HG03066 (cell line): Measurements from ENCODE around the gene ARHGEF26.

Experiments used
- ATAC-seq: cut with Tn5 transposase; IDR thresholded peaks from one replicate; pipeline ENCODE4 v1.9.1; 2021; ENCODE audit warnings: low read depth; ENCODE audit not compliant: unreplicated experiment

The ARHGEF26 gene

GRCh38 chr3:154244644-154245043 is 123.5 kb downstream of the ARHGEF26 start:
- no peak for ATAC-seq

DNA sequence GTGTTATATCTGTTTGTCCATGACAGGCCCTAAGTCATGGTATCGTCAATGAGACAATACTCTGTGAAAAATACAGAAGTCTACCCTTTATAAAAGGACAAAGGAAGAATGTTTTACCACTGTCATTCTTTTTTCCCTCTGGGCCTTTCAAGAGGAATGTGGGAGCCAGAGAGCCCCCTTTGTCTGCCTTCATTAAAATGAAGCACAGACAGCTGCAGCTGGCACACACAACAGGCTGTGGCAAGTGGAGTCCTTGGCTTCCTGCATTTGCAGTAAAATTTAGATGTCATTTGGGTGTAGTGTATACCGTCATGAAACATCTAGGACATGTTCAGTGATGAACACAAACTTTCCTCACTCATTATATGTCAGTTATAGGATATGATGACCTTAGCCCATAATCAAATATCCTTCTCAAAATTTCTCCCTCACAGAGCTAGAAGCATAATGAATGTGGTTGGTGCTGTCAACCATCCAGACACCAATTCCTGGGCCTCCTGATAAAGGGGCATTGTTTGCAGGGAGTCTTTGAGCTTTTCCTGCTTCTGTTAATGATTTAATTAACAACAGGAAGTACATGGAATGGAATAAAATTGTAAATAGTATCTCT is 126.7 kb downstream of the ARHGEF26 start:
- ATAC-seq: no peak

- ATAC-seq: no peak
Measured at GRCh38 chr3:154250291-154250690, 129.1 kb downstream of the ARHGEF26 start.

DNA sequence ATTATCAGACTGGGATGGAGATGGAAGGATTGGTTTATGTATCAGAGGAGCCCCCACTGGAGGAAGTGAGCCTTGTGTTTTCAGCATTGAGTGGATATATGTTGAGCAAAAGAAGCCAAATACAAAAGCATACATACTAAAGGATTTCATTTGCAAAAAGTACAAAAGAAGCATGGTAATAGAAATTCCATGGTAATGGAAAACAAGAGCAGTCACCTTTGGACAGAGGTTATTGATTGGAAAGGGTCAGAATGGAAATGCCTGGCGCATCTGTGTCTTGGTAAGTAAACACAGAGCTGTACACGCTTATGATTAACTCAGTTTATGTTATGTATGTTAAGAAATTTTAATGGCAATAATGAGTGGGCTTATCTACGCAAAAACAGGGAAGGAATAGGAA is 130.4 kb downstream of the ARHGEF26 start:
- no peak for ATAC-seq

DNA sequence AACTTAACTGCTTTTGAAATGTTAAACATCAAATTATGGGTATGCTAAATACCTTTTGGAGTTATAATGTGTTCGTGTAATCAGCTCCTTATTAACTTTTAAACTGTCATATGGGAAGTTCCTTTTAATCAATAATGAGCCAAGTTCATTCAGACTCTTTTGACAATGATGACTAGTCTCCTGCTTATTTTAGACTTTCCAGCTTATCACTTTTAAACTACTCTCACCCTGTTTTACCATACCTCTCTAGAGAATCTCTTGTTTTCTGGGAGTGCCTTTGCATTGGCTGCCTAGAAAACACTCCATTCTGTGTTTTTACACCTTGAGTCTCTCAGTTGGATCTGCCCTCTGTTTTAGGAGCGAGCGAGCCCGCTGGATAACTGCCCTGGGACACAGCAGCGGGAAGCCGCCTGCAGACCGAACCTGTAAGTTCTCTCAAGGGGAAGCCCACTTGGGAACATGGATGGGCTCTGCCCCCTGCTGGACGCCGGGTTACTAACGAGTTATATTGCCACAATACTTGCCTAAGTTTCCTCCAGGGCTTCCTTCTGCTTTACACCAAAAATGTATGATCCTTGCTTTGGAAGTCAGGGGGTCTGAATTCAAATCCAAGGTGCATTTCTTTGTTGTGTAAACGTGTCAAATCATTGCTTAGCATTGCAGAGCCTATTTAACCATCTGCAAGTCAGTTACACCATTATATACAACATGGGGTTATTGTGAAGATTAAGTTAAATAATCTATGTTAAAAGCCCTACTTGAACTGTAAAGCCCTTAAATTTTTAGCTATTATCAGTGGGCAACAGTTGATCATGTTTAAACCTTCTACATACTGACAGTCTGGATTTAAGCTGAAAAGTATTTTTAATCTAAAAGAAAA is 131.8 kb downstream of the ARHGEF26 start:
- peak; percentile 93 for ATAC-seq

DNA sequence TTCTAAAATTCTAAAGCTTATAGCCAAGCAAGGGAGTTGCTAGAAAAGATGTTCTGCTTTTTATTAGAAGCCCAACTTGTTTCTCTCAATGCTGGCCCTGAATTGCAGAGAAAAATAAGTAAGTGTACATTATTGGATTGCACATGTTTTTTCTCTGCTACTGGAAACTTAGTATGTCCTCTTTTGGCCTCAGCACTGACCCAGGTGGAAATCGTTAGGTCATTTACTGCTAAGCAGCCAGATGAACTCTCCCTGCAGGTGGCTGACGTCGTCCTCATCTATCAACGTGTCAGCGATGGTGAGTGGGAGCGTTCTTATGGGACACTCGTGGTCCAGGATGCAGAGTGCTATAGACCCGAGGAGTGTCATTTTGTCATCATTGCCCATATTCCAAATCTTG is 133.3 kb downstream of the ARHGEF26 start:
- ATAC-seq: no peak

DNA sequence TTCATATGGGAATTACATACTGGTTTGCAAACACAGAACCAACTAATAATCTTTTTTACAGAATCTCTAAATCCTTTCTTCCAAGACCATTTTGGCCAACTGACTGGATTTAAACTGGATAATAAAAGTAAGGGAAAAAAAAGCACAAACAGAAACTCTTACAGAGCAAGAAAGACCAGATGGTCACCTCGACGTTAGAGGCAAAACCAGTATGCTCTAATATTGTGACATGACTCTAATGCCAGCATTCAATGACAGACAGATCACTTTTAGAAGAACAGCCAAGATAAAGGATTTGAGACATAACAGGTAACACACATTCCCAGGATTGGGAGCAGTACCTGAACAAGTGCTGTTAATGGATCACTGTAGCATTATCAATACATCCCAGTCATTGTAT is 152.2 kb downstream of the ARHGEF26 start:
- no peak for ATAC-seq

- no peak for ATAC-seq
Measured at GRCh38 chr3:154274348-154274747, 153.2 kb downstream of the ARHGEF26 start.

DNA sequence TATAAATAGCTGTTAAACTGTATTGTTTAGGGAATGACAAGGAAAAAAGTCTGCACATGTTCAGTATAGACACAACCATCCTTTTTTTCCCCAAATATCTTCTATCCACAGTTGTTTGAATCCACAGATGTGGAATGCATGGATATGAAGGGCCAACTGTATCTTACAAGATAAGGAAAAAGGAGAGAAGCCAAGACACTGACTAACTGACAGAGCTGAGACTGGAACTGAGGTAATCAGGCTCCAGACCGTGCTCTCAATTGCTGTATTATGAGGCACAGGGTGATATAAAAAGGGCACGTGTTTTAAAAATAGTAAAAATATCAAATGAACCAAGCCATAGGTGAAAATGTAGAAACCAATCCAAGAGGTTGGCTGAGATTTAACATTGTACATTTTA is 154.1 kb downstream of the ARHGEF26 start:
- ATAC-seq: no peak

DNA sequence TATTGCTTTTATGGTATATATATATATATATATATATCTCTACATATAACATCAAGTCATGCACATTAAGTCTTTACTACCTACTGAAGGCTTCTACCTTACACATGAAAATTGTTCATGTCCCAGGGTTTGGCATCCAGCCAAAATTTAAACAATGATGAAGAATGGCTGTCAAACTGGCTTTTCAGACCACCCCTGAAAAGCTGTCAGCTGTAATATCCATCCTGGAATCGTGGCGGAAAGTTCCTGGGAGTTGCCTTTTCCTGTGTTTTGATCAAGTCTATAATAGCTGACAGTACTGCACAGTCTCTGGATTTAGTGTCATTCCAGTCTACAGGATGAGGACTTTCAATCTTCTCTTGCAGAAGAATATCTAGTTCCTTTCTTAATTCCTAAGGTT is 154.8 kb downstream of the ARHGEF26 start:
- ATAC-seq: no peak

DNA sequence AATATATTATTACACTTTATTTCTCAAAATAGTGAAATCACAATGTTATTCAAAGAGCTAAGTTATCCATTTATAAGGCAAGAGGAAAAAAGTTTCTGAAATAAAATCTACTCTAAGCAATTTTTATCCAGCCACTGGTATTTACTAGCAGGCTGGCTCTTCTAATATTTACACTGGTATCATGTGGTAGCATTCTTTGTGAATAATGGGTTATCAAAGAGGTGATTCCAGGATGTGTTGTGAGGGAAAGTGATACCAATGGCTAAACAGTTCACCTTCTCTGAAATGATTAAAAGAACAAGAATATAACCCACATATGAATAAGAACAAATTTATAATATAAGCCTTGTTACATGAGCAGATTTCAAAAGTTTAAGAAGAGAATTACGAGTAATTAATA is 159.0 kb downstream of the ARHGEF26 start:
- ATAC-seq: no peak

GRCh38 chr3:154285221-154285620 is 164.0 kb downstream of the ARHGEF26 start:
- no peak for ATAC-seq

DNA sequence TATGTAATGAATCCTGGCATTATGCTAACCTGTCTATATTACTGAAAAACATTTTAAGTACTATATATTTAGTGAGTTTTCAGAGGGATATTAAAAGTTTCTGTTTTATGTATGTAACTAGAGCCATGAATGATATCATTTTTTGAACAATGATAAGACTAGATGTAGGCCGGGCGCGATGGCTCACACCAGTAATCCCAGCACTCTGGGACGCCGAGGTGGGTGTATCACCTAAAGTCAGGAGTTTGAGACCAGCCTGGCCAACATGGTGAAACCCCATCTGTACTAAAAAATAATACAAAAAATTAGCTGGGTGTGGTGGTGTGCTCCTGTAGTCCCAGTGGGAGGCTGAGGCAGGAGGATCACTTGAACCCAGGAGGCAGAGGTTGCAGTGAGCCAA is 169.0 kb downstream of the ARHGEF26 start:
- no peak for ATAC-seq

- no peak for ATAC-seq
Measured at GRCh38 chr3:154294016-154294415, 172.8 kb downstream of the ARHGEF26 start.

DNA sequence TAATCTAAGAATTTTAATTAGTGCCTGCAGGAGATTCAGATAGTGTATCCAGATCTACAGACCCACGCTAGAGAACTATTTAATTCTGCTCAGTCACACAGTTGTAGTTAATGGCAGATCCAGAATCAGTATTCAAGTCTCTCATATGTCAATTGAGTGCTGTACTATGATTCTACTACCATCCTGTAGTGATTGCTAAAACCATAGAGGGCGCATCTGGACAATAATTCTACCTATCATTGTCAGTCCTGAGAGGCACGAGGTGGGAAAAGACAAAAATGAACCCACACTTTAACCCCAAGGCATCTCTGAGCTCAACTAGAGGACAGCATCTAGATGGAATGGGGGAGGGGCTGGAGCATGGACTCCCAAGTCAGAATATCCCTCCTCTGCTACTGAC is 180.4 kb downstream of the ARHGEF26 start:
- ATAC-seq: no peak

- no peak for ATAC-seq
Measured at GRCh38 chr3:154304116-154304786, 183.1 kb downstream of the ARHGEF26 start.

- ATAC-seq: no peak
Measured at GRCh38 chr3:154304936-154305335, 183.7 kb downstream of the ARHGEF26 start.

GRCh38 chr3:154307363-154307762 is 186.2 kb downstream of the ARHGEF26 start:
- no peak for ATAC-seq
